ENCODE results near the gene ZNF497.

DNA sequence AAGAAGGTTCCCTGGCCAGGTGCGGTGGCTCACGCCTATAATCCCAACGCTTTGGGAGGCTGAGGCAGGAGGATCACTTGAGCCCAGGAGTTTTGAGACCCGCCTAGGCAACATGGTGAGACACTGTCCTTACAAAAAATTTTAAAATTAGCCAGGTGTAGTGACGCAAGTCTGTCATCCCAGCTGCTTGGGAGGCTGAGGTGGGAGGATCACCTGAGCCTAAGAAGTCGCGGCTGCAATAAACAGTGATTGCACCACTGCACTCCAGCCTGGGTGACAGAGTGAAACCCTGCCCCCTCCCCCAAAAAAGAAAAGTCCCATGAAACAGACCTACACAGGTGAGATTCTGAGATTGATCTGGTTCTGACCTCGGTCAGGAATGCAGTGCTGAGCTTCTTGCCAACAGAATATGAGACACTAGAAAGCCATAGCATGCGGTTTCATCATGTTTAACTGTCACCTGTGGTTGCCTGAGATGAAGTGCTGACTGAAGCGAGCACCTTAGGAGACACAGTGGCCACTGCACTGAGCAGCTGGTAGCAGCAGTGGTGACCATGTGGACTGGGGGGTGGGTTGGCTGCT is 7.2 kb downstream of the ZNF497 start:
- no peak for TF ChIP-seq YY1 (IDR thresholded peaks at IDR 0.05)
- peak; percentile 5 for TF ChIP-seq SP1 (IDR thresholded peaks at IDR 0.05)
- TF ChIP-seq, protein P1, sequence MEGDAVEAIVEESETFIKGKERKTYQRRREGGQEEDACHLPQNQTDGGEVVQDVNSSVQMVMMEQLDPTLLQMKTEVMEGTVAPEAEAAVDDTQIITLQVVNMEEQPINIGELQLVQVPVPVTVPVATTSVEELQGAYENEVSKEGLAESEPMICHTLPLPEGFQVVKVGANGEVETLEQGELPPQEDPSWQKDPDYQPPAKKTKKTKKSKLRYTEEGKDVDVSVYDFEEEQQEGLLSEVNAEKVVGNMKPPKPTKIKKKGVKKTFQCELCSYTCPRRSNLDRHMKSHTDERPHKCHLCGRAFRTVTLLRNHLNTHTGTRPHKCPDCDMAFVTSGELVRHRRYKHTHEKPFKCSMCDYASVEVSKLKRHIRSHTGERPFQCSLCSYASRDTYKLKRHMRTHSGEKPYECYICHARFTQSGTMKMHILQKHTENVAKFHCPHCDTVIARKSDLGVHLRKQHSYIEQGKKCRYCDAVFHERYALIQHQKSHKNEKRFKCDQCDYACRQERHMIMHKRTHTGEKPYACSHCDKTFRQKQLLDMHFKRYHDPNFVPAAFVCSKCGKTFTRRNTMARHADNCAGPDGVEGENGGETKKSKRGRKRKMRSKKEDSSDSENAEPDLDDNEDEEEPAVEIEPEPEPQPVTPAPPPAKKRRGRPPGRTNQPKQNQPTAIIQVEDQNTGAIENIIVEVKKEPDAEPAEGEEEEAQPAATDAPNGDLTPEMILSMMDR (IDR thresholded peaks at IDR 0.05; ENCODE audit: low read depth, low read length, missing input control), result no peak
- TF ChIP-seq RAD21 (IDR thresholded peaks at IDR 0.05), result no peak
- no peak for TF ChIP-seq JUND (IDR thresholded peaks at IDR 0.05)
- TF ChIP-seq TAF1 (conservative IDR thresholded peaks at IDR 0.05), result no peak
- TF ChIP-seq FOXA1 (IDR thresholded peaks at IDR 0.05), result no peak
- TF ChIP-seq, protein P2, sequence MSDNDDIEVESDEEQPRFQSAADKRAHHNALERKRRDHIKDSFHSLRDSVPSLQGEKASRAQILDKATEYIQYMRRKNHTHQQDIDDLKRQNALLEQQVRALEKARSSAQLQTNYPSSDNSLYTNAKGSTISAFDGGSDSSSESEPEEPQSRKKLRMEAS (IDR thresholded peaks at IDR 0.05), result no peak
- TF ChIP-seq HNF4A (conservative IDR thresholded peaks at IDR 0.05), result peak in 1 of 2 donors; percentile 37
- TF ChIP-seq, protein P3, sequence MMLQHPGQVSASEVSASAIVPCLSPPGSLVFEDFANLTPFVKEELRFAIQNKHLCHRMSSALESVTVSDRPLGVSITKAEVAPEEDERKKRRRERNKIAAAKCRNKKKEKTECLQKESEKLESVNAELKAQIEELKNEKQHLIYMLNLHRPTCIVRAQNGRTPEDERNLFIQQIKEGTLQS (IDR thresholded peaks at IDR 0.05), result no peak
- TF ChIP-seq, protein P4, sequence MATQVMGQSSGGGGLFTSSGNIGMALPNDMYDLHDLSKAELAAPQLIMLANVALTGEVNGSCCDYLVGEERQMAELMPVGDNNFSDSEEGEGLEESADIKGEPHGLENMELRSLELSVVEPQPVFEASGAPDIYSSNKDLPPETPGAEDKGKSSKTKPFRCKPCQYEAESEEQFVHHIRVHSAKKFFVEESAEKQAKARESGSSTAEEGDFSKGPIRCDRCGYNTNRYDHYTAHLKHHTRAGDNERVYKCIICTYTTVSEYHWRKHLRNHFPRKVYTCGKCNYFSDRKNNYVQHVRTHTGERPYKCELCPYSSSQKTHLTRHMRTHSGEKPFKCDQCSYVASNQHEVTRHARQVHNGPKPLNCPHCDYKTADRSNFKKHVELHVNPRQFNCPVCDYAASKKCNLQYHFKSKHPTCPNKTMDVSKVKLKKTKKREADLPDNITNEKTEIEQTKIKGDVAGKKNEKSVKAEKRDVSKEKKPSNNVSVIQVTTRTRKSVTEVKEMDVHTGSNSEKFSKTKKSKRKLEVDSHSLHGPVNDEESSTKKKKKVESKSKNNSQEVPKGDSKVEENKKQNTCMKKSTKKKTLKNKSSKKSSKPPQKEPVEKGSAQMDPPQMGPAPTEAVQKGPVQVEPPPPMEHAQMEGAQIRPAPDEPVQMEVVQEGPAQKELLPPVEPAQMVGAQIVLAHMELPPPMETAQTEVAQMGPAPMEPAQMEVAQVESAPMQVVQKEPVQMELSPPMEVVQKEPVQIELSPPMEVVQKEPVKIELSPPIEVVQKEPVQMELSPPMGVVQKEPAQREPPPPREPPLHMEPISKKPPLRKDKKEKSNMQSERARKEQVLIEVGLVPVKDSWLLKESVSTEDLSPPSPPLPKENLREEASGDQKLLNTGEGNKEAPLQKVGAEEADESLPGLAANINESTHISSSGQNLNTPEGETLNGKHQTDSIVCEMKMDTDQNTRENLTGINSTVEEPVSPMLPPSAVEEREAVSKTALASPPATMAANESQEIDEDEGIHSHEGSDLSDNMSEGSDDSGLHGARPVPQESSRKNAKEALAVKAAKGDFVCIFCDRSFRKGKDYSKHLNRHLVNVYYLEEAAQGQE (IDR thresholded peaks at IDR 0.05), result no peak

All from liver (tissue), 3 donors.